DOHH2 (cell line): ENCODE results near the gene DAO.

Source experiments
- EZH2phosphoT487 ChIP-seq: fragments of 200-600 bp; sonication (generic); IDR thresholded peaks from 2 replicates; pipeline ENCODE4 v1.6.1; 2017; ENCODE audit warnings: borderline replicate concordance, mild to moderate bottlenecking, antibody characterized with exemption, low read length, moderate library complexity, mixed read lengths
- TF ChIP-seq, protein P1 (sequence below): fragments of 200-600 bp; sonication (generic); IDR thresholded peaks from one replicate; pipeline ENCODE4 v1.5.1; 2014; ENCODE audit warnings: antibody characterized with exemption, mild to moderate bottlenecking, low read depth, low read length; ENCODE audit not compliant: poor library complexity, severe bottlenecking

DNA sequence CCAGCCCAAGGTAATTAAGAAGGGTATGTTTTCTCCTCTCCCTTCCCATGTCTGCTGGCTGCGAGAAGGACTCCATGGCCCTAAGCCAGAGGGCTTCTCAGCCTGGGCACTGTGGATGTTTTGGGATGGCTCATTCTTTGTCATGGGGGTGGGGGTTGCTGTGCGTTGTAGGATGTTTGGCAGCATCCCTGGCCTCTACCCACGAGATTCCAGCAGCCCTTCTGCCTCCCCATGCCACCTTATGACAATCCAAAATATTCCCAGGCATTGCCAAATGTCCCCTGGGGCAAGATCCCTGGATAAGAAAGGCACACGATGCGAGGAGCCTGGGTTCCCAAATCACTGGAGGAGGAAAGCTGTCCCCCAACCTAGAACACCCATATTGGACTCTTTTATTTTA, 36.4 kb downstream of the DAO start:
- TF ChIP-seq, protein P1, sequence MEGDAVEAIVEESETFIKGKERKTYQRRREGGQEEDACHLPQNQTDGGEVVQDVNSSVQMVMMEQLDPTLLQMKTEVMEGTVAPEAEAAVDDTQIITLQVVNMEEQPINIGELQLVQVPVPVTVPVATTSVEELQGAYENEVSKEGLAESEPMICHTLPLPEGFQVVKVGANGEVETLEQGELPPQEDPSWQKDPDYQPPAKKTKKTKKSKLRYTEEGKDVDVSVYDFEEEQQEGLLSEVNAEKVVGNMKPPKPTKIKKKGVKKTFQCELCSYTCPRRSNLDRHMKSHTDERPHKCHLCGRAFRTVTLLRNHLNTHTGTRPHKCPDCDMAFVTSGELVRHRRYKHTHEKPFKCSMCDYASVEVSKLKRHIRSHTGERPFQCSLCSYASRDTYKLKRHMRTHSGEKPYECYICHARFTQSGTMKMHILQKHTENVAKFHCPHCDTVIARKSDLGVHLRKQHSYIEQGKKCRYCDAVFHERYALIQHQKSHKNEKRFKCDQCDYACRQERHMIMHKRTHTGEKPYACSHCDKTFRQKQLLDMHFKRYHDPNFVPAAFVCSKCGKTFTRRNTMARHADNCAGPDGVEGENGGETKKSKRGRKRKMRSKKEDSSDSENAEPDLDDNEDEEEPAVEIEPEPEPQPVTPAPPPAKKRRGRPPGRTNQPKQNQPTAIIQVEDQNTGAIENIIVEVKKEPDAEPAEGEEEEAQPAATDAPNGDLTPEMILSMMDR = no peak
- TF ChIP-seq EZH2phosphoT487 = no peak
